ENCODE results near the gene HSD17B2. TPM values are rescaled to one million over a fixed set of nuclear protein-coding genes. Genes with fewer than 3 reads are reported as not detected.

The HSD17B2 gene
- total and polyA plus RNA-seq, 2 donors (not counting 1 experiment from before 2014, with no cell fraction given): 0.33 to 1.6 TPM

DNA sequence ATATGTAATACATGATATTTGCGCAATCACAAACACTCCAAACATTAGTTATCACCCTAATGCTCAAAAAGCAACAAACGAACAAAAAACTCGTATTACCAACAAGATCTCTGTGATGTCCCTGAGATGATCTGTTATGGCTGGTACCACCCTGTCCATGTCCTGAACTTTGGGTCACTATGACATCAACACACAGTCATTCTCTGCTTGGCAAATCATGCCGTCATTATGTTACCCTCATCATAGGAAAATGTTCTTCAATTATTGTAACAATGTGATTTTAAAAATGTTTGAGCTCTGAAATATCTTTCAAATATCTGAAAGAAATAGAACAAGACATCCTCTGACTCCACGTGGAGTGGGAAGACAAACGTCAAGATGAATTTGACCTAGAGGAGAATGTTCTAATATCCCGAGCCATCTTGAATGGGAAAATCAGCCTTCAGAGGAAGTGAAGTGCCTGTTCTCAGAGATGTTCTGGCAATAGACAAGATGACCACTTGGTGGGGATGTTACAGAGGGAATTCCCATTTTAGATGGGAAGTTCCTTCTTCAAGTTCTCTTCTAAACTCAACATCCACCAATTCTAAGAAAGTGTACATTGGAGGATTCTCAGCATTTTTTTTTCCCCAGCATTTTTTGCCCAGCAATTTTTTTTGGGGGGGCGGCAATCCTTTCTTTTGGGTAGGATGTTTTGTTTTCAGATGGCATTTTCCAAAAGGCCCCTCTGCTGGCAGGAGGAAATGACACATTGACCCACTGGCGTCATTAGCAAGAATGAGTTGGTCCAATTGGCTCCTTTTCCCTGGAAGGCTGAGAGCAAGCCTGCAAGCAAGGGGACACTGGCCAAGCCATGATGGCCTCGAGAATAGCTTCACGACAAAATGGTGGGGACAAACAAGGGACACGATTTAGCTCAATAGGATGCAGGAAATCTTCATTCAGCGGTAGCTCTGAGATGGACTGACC lies 3.7 kb upstream of the HSD17B2 start:
- Histone ChIP-seq H3K4me3 (replicated peaks in 1 of 4; ENCODE audit: control extremely low read depth in 1 of 4, insufficient read depth in 1 of 4, low read depth in 3 of 4, low read length in 4 of 4) (no peak overlapping the region), H3K9ac (ENCODE audit: insufficient read depth, low read length) (no peak overlapping the region), H3K4me2 (ENCODE audit: extremely low read depth, insufficient read depth, low read length) (no peak overlapping the region), H3K36me3 (ENCODE audit: control insufficient read depth, insufficient read depth, low read length) (no peaks in the 10 kb centered on the region), H4K20me1 (ENCODE audit: control insufficient read depth, extremely low read depth, insufficient read depth, low read length) (no peaks in the 10 kb centered on the region), H3K4me1 (ENCODE audit: control insufficient read depth, extremely low read depth, insufficient read depth, low read length) (peaks cover 4% of the 10 kb centered on the region), H2AFZ (ENCODE audit: low read length) (peak overlapping the region; percentile 43), H3K27ac (ENCODE audit: insufficient read depth, low read length) (no peak overlapping the region), H3K27me3 (ENCODE audit: control insufficient read depth, insufficient read depth, low read length) (no peaks in the 10 kb centered on the region), H3K9me3 (ENCODE audit: control insufficient read depth, insufficient read depth, low read depth, low read length) (no peaks in the 10 kb centered on the region), H3K79me2 (ENCODE audit: control insufficient read depth, insufficient read depth, low read length) (no peaks in the 10 kb centered on the region)
- DNase-seq (ENCODE audit: low read depth in 2 of 2): peak; percentile 70 to 74
- TF ChIP-seq, protein P1, sequence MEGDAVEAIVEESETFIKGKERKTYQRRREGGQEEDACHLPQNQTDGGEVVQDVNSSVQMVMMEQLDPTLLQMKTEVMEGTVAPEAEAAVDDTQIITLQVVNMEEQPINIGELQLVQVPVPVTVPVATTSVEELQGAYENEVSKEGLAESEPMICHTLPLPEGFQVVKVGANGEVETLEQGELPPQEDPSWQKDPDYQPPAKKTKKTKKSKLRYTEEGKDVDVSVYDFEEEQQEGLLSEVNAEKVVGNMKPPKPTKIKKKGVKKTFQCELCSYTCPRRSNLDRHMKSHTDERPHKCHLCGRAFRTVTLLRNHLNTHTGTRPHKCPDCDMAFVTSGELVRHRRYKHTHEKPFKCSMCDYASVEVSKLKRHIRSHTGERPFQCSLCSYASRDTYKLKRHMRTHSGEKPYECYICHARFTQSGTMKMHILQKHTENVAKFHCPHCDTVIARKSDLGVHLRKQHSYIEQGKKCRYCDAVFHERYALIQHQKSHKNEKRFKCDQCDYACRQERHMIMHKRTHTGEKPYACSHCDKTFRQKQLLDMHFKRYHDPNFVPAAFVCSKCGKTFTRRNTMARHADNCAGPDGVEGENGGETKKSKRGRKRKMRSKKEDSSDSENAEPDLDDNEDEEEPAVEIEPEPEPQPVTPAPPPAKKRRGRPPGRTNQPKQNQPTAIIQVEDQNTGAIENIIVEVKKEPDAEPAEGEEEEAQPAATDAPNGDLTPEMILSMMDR (conservative IDR thresholded peaks at IDR 0.05 in 1 of 2, IDR thresholded peaks at IDR 0.05 in 1 of 2; ENCODE audit: low read depth in 1 of 2, low read length in 2 of 2): peak; percentile 66 to 84
- TF ChIP-seq EZH2 (IDR thresholded peaks at IDR 0.05; ENCODE audit: low read length, missing control alignments): no peak

DNA sequence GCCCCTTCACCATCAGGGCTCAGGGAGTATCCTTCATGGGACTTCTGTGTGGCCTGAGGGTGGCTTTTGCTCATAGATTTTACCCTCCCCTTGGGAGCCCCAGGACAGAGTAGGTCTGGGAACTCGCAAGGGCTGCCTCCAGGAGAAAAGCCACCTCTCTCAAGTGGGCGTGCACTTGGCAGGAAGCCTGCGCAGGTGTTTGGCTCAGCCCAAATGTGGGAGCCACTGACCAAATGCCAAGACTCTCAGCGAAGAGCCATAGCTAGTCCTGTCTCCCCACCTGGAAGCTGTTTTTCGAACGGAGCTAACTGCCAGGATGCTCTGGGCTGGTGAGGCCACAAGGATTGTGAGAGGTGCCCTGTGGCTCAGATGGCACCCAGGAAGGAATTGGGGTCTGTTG lies 2.0 kb upstream of the HSD17B2 start:
- TF ChIP-seq EZH2 (IDR thresholded peaks at IDR 0.05; ENCODE audit: low read length, missing control alignments): no peak
- TF ChIP-seq, protein P1 (conservative IDR thresholded peaks at IDR 0.05 in 1 of 2, IDR thresholded peaks at IDR 0.05 in 1 of 2; ENCODE audit: low read depth in 1 of 2, low read length in 2 of 2): no peak
- Histone ChIP-seq H3K4me1 (ENCODE audit: control insufficient read depth, extremely low read depth, insufficient read depth, low read length) (peaks cover 4% of the 10 kb centered on the region), H3K79me2 (ENCODE audit: control insufficient read depth, insufficient read depth, low read length) (no peaks in the 10 kb centered on the region), H3K4me2 (ENCODE audit: extremely low read depth, insufficient read depth, low read length) (no peak overlapping the region), H3K9ac (ENCODE audit: insufficient read depth, low read length) (no peak overlapping the region), H3K4me3 (replicated peaks in 1 of 4; ENCODE audit: control extremely low read depth in 1 of 4, insufficient read depth in 1 of 4, low read depth in 3 of 4, low read length in 4 of 4) (no peak overlapping the region), H3K9me3 (ENCODE audit: control insufficient read depth, insufficient read depth, low read depth, low read length) (no peaks in the 10 kb centered on the region), H3K36me3 (ENCODE audit: control insufficient read depth, insufficient read depth, low read length) (no peaks in the 10 kb centered on the region), H4K20me1 (ENCODE audit: control insufficient read depth, extremely low read depth, insufficient read depth, low read length) (no peaks in the 10 kb centered on the region), H3K27me3 (ENCODE audit: control insufficient read depth, insufficient read depth, low read length) (no peaks in the 10 kb centered on the region), H3K27ac (ENCODE audit: insufficient read depth, low read length) (no peak overlapping the region), H2AFZ (ENCODE audit: low read length) (no peak overlapping the region)
- DNase-seq (ENCODE audit: low read depth in 2 of 2): no peak

DNA sequence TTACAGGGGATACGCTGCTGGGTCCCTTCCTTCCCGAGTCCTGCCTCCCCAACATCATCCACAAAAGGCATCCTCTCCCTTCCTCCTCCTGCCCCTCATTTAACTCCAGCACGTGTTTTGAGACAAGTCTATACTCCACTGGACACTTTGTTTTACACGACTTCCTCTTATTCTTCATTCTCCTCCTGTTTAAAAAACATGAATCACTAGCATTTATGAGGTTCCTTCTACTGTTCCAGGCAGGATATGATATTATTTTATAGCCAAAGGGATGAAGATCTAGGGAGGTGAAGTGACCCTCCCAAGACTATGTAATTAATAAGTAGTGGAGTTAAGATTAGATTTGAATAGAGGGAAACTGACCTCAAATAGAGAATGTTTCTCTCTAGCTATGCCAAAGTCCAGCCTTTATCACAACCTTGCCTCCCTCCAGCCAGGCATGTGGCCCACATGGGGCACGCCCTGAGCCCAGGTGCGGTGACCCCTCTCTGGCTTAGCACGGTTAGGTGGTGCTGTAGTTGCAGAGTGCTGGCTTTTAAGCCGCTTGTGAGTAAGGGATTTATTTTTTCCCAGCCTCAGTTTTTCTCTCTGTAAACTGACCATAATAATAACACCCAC lies 1.3 kb upstream of the HSD17B2 start:
- Histone ChIP-seq H3K4me1 (ENCODE audit: control insufficient read depth, extremely low read depth, insufficient read depth, low read length) (peaks cover 4% of the 10 kb centered on the region), H4K20me1 (ENCODE audit: control insufficient read depth, extremely low read depth, insufficient read depth, low read length) (no peaks in the 10 kb centered on the region), H3K4me2 (ENCODE audit: extremely low read depth, insufficient read depth, low read length) (no peak overlapping the region), H3K9ac (ENCODE audit: insufficient read depth, low read length) (no peak overlapping the region), H3K79me2 (ENCODE audit: control insufficient read depth, insufficient read depth, low read length) (no peaks in the 10 kb centered on the region), H3K4me3 (replicated peaks in 1 of 4; ENCODE audit: control extremely low read depth in 1 of 4, insufficient read depth in 1 of 4, low read depth in 3 of 4, low read length in 4 of 4) (no peak overlapping the region), H3K27me3 (ENCODE audit: control insufficient read depth, insufficient read depth, low read length) (no peaks in the 10 kb centered on the region), H3K9me3 (ENCODE audit: control insufficient read depth, insufficient read depth, low read depth, low read length) (no peaks in the 10 kb centered on the region), H3K27ac (ENCODE audit: insufficient read depth, low read length) (no peak overlapping the region), H3K36me3 (ENCODE audit: control insufficient read depth, insufficient read depth, low read length) (no peaks in the 10 kb centered on the region), H2AFZ (ENCODE audit: low read length) (no peak overlapping the region)
- TF ChIP-seq EZH2 (IDR thresholded peaks at IDR 0.05; ENCODE audit: low read length, missing control alignments): no peak
- TF ChIP-seq, protein P1 (conservative IDR thresholded peaks at IDR 0.05 in 1 of 2, IDR thresholded peaks at IDR 0.05 in 1 of 2; ENCODE audit: low read depth in 1 of 2, low read length in 2 of 2): no peak
- no peak for DNase-seq (ENCODE audit: low read depth in 2 of 2)
